Left lung (tissue), 10 donors: ENCODE measurements around the gene PTRHD1. TPM values are rescaled to one million over a fixed set of nuclear protein-coding genes. Genes with fewer than 3 reads are reported as not detected.
"Not testable (repeated sequence)": the region's sequence is repeated elsewhere in the genome, so short reads cannot be mapped to it uniquely, and the experiment has no call there.

Experiments used
- ATAC-seq: fragments of 200-7000 bp; cut with Tn5 transposase; one replicate; pipeline ENCODE4 v1.9.1; 2020; ENCODE audit warnings: moderate library complexity
- DNase-seq, 4 donors: peaks; one replicate each; pipeline ENCODE4 v3.0.0-alpha.2; 2013 to 2020
- H3K27ac ChIP-seq, 2 donors: fragments of 200-600 bp; sonication (generic) in 1 of 2; one replicate each; pipeline versions ENCODE4 v1.5.0 to v1.8.0; 2020 to 2021
- H3K27me3 ChIP-seq, 2 donors: fragments of 200-600 bp; sonication (generic) in 1 of 2; one replicate each; pipeline versions ENCODE4 v1.5.0 to v1.8.0; 2020 to 2021
- H3K36me3 ChIP-seq, 2 donors: fragments of 200-600 bp; sonication (generic) in 1 of 2; one replicate each; pipeline versions ENCODE4 v1.5.0 to v1.8.0; 2020 to 2021
- H3K4me1 ChIP-seq, 2 donors: fragments of 200-600 bp; one replicate each; pipeline ENCODE4 v1.8.0; 2021
- H3K4me3 ChIP-seq, 2 donors: fragments of 200-600 bp; sonication (generic) in 1 of 2; one replicate each; pipeline versions ENCODE4 v1.5.0 to v1.8.0; 2020 to 2021; ENCODE audit warnings: mild to moderate bottlenecking in 1 of 2
- H3K9me3 ChIP-seq, 2 donors: fragments of 200-600 bp; sonication (generic) in 1 of 2; one replicate each; pipeline versions ENCODE4 v1.5.0 to v1.8.0; 2020 to 2021
- CTCF ChIP-seq, 2 donors: fragments of 200-600 bp; sonication (generic) in 1 of 2; IDR thresholded peaks; one replicate each; pipeline versions ENCODE4 v1.5.0 to v1.8.0; 2021; ENCODE audit warnings: antibody characterized with exemption in 2 of 2
- intact Hi-C, 2 donors: fragments of 100-400 bp; cut with DNase I; formaldehyde crosslinking; loops; one replicate each; pipeline versions ENCODE4 v1.11.2 to v1.14.2; 2022
- polyA plus RNA-seq, 6 donors: library from polyadenylated mRNA; unstranded; fragments of 120-200 nt; gene quantifications; one replicate each; pipeline ENCODE4 v1.2.1, GENCODE V29; 2013; ENCODE audit not compliant: insufficient read length in 6 of 6
- total RNA-seq, 2 donors: library from RNA; stranded (reverse); fragmentation: NEBNext Ultra II Directional; extraction: Animal tissue kit (Norgen Biotek cat#: 25700); gene quantifications; one replicate each; pipeline ENCODE4 v1.2.1, GENCODE V29; 2021
- donor health status: DM: no; HTN: yes; CAD: no.
- donor health status: DM: no; HTN: no; CAD: no.

The PTRHD1 gene
- total and polyA plus RNA-seq, 8 donors: 31.3 to 62.6 (median 49.8) TPM

DNA sequence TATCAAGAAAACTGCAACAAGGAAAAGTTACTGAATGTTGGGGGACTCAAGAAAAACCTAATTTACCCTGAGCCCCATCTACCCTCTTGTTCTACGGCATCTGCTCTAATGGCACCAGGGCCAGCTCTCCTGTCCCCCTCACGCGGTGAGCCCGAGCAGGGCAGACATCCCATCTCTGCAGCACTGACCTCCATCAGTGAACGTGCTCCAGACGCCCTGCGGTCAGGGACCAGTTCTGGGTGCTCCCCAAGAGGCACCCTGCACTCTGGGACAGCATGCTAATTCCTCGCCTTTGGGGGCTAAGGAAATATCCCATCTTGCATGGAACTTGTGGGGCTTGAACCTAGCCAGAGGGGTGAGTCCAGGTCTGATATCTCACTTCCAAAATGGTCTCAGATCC, 43.0 kb upstream of the PTRHD1 start:
- no peaks in the 10 kb centered on the region for H3K4me1 ChIP-seq
- H3K36me3 ChIP-seq: peaks cover 0 to 13% of the 10 kb centered on the region in 2 donors
- TF ChIP-seq CTCF (IDR thresholded peaks at IDR 0.05): no peak
- no peak for DNase-seq
- H3K9me3 ChIP-seq: no peaks in the 10 kb centered on the region
- intact Hi-C loops: no loop called here
- no peak overlapping the region for H3K4me3 ChIP-seq
- no peak overlapping the region for H3K27ac ChIP-seq
- no peak for ATAC-seq
- H3K27me3 ChIP-seq: no peaks in the 10 kb centered on the region

- DNase-seq, intact Hi-C loops, H3K27me3 ChIP-seq, H3K4me3 ChIP-seq, H3K4me1 ChIP-seq, H3K27ac ChIP-seq, H3K9me3 ChIP-seq, ATAC-seq: not testable (repeated sequence)
- peaks cover 0 to 13% of the 10 kb centered on the region in 2 donors for H3K36me3 ChIP-seq
Measured at GRCh38 chr2:24835411-24835810, 42.2 kb upstream of the PTRHD1 start.

- TF ChIP-seq CTCF (IDR thresholded peaks at IDR 0.05): no peak
- intact Hi-C loops: no loop called here
- Histone ChIP-seq H3K27me3 (no peaks in the 10 kb centered on the region), H3K27ac (no peak overlapping the region), H3K36me3 (peaks cover 0 to 13% of the 10 kb centered on the region in 2 donors), H3K4me1 (no peaks in the 10 kb centered on the region), H3K4me3 (no peak overlapping the region), H3K9me3 (no peaks in the 10 kb centered on the region)
- DNase-seq: no peak
- ATAC-seq: no peak
Measured at GRCh38 chr2:24834733-24835395, 41.7 kb upstream of the PTRHD1 start.

DNA sequence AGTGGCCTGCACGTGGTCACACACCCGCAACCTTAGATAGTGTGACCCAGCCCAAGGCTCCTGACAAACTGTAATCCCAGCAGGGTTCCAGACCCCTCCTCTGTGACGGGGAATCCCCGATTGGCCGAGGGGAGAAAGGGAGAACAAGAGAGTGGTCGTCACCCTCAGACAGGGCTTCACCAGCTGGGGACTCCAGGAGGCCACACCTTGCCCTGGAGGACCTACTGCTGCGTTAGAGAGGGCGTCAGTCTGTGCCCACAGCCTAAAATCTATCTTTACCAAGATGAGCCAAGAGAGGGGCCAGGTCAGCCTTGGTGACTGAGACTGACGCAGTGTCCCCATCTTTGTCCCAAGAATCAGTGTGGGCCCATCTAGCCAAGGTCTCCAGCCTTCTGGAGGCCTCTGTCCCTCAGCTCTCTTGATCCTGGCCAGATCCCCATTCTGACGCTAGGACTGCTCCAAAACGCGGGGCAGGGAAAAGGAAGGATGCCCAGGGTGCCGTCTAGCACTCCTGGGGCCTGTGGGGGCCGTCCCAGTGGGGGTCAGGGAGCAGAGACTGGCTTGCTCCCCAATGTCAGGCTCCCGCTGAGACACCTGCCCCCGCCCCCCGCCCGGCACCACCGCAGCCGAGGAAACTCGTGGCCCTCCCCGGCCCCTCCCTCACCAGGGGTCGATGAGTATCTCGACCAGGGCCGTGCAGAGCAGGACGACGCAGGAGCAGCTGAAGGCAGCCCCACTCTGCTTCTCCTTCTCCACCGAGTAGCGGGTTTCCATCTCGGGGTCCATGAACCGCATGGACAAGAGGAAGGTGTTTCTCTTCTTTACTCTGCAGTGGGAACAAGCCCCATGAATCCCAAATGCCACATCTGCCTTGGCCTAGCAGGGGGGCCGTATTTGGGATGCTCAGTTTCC, 40.9 kb upstream of the PTRHD1 start:
- DNase-seq (no peak), ATAC-seq (no peak)
- Histone ChIP-seq H3K27ac (no peak overlapping the region), H3K36me3 (peaks cover 0 to 13% of the 10 kb centered on the region in 2 donors), H3K4me1 (no peaks in the 10 kb centered on the region), H3K9me3 (no peaks in the 10 kb centered on the region), H3K27me3 (no peaks in the 10 kb centered on the region), H3K4me3 (no peak overlapping the region)
- TF ChIP-seq CTCF (IDR thresholded peaks at IDR 0.05): no peak
- intact Hi-C loops: no loop called here

DNA sequence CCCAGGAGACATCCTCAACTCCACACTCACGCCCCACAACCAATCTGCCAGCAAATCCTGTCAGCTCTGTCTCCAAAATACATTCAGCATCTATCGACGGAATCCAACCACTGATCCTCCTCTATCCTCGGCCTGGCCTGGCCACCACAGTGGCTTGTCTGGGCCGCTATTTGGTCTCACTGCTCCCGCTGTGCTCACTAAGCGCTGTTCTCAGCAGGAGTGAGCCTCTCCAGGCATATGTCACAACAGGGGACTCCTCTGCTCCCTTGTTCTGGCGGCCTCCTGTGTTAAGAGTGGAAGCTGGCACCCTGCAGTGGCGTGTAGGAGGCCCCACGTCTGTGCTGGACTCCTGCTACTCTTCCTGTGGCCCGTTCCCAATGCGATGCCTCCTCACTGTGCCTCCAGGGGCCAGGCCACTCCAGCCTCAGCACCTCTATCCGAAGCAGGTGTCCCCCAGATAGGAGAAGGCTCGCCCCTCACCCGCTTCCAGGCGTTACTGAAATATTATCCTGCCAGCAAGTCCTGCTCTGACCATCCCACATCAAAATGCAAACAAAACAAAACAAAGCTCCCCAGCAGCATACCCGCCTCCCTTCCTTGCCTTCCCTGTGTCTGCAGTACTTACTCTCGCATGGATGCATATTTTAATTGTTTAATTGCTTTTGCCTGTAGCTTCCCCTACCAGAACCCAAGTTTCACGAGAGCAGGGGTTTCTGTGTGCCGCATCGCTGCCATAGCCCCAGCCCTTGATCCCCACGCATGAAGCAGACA, 39.9 kb upstream of the PTRHD1 start:
- ATAC-seq: no peak
- Histone ChIP-seq H3K36me3 (peaks cover 0 to 8% of the 10 kb centered on the region in 2 donors), H3K4me3 (no peak overlapping the region), H3K4me1 (no peaks in the 10 kb centered on the region), H3K27me3 (no peaks in the 10 kb centered on the region), H3K9me3 (no peaks in the 10 kb centered on the region), H3K27ac (no peak overlapping the region)
- no peak for DNase-seq
- intact Hi-C loops: no loop called here
- no peak for TF ChIP-seq CTCF (IDR thresholded peaks at IDR 0.05)
